ENCODE data around the gene PTPN18.
"Not testable (repeated sequence)": the region's sequence is repeated elsewhere in the genome, so short reads cannot be mapped to it uniquely, and the experiment has no call there.

The PTPN18 gene, protein sequence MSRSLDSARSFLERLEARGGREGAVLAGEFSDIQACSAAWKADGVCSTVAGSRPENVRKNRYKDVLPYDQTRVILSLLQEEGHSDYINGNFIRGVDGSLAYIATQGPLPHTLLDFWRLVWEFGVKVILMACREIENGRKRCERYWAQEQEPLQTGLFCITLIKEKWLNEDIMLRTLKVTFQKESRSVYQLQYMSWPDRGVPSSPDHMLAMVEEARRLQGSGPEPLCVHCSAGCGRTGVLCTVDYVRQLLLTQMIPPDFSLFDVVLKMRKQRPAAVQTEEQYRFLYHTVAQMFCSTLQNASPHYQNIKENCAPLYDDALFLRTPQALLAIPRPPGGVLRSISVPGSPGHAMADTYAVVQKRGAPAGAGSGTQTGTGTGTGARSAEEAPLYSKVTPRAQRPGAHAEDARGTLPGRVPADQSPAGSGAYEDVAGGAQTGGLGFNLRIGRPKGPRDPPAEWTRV
- 32.9 to 97.0 (median 50.3) reads per million in 17 experiments for total RNA-seq

- peak; percentile 96 to 99 (median 97) for DNase-seq
Observed at GRCh38 chr2:130355578-130356431, at the start of gene PTPN18. Gene PTPN18, plus strand, starts transcription at chr2:130356056. Its CDS starts 52 bp downstream, at chr2:130356108.

DNA sequence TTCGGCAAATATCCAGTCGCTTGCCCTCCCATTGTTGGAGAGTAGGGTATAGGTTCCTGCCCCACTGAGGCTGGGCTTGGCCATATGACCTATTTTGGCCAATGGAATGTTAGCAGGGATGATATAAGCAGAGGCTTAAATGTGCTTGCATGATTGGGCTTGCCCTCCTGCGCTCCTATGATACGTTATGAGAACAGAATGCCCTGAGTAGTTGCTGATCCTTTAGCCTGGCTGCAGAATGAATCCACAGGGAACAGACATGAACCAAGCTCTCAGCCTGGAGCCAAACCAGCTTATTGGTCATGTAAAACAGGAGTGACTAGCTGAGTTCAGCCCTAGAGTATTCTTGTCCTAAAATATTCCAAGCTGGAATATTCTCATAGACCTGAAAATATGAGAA lies 48.0 kb upstream of the PTPN18 start:
- no peak for DNase-seq

DNA sequence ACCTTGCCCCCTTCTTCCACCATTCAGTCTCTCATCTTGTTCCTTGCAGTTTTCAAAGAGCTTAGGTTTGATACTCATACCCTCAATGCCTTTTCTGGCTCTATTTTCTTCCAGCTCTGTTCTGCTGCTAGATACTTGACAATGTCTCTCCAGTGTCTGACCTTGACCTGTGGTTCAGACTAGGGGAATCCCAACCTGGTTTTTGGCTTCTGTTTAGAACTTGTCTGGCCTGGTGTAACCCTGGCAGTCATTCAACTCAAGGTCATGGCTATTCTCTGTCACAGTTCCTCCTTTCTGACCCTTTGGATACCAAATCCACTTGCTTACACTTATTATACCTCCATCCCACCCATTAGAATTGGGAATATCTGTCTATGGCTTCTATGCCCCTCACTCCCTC lies 45.0 kb upstream of the PTPN18 start:
- no peak for DNase-seq

GRCh38 chr2:130313812-130314334 lies 42.0 kb upstream of the PTPN18 start:
- no peak for DNase-seq

DNA sequence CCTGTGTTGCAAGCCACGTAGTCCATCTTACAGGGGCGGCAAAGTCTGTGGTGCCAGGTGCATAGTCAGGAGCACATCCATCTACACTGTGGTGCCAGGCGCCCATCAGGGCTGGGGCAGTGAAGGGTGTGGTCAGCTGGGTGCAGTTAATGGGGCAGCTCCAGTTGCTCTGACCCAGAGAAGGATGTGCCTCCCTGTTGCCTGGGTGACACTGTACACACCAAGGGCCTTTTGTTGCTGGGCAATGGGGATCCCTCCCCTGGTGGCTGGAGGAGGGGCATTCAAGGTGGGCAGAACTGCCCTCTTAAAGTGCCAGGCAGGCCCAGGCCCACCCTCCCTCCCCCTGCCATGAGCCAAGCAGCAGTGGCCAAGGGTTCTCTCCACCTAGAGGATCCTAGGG lies 41.5 kb upstream of the PTPN18 start:
- no peak for DNase-seq

DNA sequence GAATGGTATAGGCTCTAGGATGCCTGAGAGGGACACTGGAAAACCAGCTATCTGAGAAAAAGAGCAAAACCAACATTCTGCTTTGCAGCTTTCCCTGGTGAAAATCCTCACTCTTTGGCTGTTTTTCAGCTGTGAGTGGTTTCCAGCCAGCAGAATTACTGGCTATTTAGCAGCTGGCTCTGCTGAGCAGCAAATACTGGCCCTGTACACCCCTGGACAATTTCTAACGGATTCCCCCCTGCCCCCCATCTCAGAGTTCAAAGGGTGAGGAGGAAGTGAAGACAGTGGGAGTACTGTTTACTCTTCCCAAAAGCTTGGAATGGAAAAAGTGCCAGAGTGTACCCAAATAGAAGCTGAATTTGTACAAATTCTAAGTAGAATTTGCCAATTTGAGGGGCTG lies 39.3 kb upstream of the PTPN18 start:
- DNase-seq: no peak

DNA sequence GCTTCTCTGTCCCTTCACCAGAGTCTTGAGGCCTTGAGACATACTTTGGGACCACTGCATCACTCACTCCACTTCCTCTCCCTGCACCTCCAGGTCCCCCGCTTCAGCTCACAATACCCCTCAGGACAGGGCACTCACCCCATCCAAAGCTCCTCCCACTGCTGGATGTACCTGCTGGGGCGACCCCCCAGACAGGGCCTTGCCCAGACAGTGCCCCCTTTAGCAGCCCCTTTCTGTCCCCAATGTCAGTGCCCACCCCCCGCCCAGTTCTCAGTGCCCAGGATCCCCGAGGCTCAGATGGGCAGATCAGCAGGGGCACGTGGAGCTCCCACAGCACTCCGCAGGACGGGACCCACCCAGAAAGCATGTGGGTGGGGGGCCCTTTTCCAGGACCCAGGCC lies 37.0 kb upstream of the PTPN18 start:
- no peak for DNase-seq

- DNase-seq: no peak
Observed at GRCh38 chr2:130319536-130319935, 36.3 kb upstream of the PTPN18 start.

- DNase-seq: no peak
Observed at GRCh38 chr2:130327703-130328527, 27.9 kb upstream of the PTPN18 start.

DNA sequence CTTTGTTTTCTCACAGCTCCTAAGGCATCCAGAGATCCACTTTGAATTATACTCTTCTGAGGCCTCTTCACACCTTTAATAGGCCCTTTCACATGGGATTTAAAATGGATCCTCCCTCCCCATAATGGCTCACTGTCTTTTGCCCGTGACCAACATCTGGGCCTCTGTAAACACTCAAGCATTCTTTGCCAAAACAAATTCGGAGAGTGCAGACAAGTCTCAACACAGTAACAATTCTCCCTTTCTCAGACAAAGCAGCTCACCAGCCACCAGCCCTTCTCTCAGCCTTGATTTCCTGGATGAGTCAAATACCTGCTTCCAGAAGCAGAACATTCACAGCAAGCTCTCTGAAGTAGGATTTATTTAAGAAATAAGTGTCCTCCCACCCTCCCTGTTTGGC lies 27.1 kb upstream of the PTPN18 start:
- DNase-seq: no peak

GRCh38 chr2:130332271-130333073 lies 23.4 kb upstream of the PTPN18 start:
- DNase-seq: peak; percentile 74 to 86 (median 79)

DNA sequence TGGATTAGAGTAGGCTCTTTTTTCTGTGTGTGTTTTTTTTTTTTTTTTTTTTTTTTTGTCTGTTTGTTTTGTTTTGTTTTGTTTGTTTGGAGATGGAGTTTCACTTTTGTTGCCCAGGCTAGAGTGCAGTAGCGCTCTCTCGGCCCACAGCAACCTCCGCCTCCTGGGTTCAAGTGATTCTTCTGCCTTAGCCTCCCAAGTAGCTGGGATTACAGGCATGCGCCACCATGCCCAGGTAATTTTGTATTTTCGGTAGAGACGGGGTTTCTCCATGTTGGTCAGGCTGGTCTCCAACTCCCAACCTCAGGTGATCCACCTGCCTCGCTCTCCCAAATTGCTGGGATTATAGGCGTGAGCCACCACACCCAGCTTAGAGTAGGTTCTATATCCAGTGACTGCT lies 22.6 kb upstream of the PTPN18 start:
- not testable (repeated sequence) for DNase-seq

- DNase-seq: no peak
Observed at GRCh38 chr2:130334026-130334425, 21.8 kb upstream of the PTPN18 start.

DNA sequence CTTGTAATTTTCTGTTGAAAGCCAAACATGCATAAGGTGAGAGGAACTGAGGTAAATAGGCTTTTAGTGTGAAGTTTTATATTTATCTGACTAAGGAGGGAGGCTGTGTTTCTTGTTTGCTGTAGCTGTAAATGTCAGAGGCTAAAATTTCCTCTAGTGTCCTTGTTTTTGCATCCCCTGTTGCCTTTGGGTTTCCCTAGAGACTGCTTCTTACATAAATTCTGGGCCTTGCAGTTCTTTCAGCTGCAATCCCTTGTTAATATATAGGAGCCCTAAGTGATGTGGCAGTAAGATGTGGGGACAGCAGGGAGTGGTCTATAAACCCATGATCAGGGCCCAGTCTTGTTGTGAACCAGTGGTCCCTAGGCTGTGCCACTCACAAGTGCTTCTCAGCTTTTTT lies 20.6 kb upstream of the PTPN18 start:
- no peak for DNase-seq

DNA sequence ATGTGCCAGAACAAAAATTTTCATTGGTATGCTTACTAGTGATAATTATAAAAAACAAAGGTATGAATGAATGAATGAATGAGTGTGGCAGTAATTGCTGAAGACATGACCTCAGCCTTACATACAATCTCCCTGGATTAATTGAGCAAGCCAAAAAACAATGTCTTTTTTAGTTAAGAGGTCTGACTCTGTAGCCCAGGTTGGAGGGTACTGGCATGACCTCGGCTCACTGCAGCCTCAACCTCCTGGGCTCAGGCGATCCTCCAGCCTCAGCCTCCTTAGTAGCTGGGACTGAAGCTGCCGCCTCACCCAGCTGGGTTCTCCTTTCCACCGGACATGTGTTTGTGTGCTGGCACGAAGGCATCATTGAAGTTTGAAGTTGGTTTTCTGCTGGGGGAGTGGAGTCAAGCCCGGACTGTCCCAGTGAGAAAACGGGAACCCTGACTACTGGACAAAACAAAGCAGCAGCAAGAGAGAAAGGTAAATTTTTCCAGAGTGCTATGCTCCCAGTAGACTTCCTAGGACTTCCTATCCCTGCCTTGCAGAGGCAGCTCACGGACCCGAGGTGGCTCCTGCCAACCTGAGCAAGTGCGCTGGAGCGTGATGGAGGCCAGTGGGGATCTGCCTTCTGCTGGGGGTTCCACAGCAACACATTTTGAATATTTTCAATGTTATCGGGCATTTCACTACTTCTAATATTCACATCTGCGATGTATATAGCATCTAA lies 19.5 kb upstream of the PTPN18 start:
- DNase-seq: no peak

DNA sequence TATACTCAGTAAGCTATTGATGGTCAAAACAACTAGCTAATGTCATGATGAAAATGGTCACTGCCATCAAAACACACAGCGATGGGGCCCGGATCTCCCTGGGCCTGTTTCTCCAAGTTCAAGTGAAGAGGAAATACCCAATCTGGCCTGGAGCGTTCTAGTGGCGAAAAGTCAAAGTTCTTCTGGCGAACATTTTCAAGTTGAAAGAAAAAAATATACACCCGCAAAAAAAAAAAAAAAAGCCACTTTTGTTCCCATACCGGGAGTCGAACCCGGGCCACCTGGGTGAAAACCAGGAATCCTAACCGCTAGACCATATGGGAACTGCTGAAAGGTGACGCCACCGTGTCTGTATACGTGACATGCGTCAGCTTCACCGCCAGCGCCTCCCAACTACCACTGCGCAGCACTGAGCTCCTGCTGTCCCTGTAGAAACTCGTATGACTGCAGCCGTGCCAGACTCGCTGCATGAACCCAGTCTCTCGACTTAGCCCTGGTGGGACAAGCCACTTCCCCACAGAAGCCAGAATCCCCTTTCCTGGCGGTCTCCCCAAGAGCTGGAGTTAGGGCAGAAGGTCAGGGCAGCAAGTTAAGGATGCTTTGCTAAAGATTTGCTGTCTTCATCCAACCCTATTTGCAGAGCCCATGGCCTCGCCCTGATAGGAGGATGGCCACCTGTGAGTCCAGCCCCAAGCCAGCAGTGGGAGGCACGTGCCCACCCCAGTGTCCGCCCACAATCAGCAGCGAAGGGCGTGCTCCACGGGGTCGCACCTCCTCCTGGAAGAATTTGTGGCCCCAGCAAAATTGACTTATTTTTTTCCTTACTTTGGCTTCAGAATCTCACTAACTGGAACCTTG lies 18.8 kb upstream of the PTPN18 start:
- peak; percentile 31 to 57 (median 37) for DNase-seq

DNA sequence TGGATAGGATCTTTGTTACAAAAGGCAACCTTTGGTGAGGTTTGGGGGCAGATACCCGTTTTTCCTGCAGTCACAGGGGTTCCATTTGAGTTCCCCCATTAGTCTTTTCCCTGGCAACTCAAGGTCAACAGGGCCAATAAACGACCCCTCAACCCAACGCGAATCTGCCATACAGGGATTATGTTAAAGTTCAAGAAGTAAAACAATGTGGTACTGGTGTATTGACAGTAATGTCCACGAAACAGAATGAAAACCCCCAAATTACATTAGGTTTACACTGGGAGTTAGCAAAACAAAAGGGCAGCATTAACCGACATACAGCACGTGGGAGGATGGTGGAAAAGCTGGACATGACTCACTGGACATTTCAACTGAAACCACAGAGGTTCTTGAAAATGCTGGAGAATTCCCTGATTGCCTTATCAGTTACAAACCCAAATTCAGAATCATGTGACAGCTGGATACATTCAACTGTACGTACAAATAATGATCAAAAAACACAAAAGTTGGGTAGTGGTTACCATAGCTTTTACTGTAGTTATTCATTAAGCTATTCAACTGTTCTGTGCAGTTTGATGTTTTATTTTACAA lies 18.0 kb upstream of the PTPN18 start:
- DNase-seq: peak; percentile 21 to 52 (median 48)

GRCh38 chr2:130338793-130339345 lies 17.0 kb upstream of the PTPN18 start:
- no peak for DNase-seq
